IMR-90 (cell line): ENCODE data around the gene ZBED2. TPM values are rescaled to one million over a fixed set of nuclear protein-coding genes. Genes with fewer than 3 reads are reported as not detected.
"Not testable (repeated sequence)": the region's sequence is repeated elsewhere in the genome, so short reads cannot be mapped to it uniquely, and the experiment has no call there.

Experiments
- ATAC-seq: fragments of 200-7000 bp; cut with Tn5 transposase; 2 replicates; pipeline ENCODE4 v1.9.1; 2020; ENCODE audit warnings: low read depth, mild to moderate bottlenecking, moderate library complexity
- BruUV-seq: library from RNA; stranded (reverse); fragments of 400-500 nt; replicated peaks from 2 replicates; lab custom pipeline; 2021; lab: Mats Ljungman, UMichigan
- CTCF ChIA-PET: fragments of 300-600 bp; formaldehyde crosslinking; extraction: SDS; loops from one replicate; lab custom pipeline; 2021; ENCODE audit warnings: antibody characterized with exemption; lab: Yijun Ruan, JAX
- POLR2A ChIA-PET: fragments of 300-600 bp; sonication (Branson Sonifier 250); formaldehyde crosslinking; loops from one replicate; lab custom pipeline; 2022; ENCODE audit warnings: antibody characterized with exemption; ENCODE audit not compliant: unreplicated experiment; lab: Charles Lee
- DNase-seq: peaks from one replicate; pipeline ENCODE4 v3.0.0; 2013
- H2AFZ ChIP-seq: replicated peaks from 2 replicates; pipeline ENCODE3; 2013; ENCODE audit warnings: low read length, mild to moderate bottlenecking; ENCODE audit not compliant: poor library complexity
- H2AK5ac ChIP-seq: 2 replicates; pipeline ENCODE4 v1.6.1; 2013; ENCODE audit warnings: low read depth, low read length, inconsistent platforms
- H2AK9ac ChIP-seq: replicated peaks from 2 replicates; pipeline ENCODE3; 2013; ENCODE audit warnings: mild to moderate bottlenecking, low read depth, low read length, moderate library complexity; ENCODE audit not compliant: poor library complexity
- H2BK120ac ChIP-seq: 2 replicates; pipeline ENCODE4 v1.6.1; 2013; ENCODE audit warnings: low read depth, low read length, inconsistent platforms
- H2BK15ac ChIP-seq: 3 replicates; pipeline ENCODE4 v1.6.1; 2013; ENCODE audit warnings: low read depth, low read length, inconsistent platforms
- H2BK20ac ChIP-seq: 2 replicates; pipeline ENCODE4 v1.6.1; 2013; ENCODE audit warnings: low read depth, mild to moderate bottlenecking, inconsistent platforms, low read length, moderate library complexity
- H2BK5ac ChIP-seq: 2 replicates; pipeline ENCODE4 v1.6.1; 2013; ENCODE audit warnings: mild to moderate bottlenecking, low read depth, low read length, inconsistent platforms; ENCODE audit not compliant: poor library complexity, severe bottlenecking
- H3K14ac ChIP-seq: replicated peaks from 2 replicates; pipeline ENCODE4 v1.6.1; 2013; ENCODE audit warnings: low read depth, low read length, inconsistent platforms
- H3K18ac ChIP-seq: 2 replicates; pipeline ENCODE4 v1.6.1; 2013; ENCODE audit warnings: low read depth, low read length, control low read depth
- H3K23ac ChIP-seq: 2 replicates; pipeline ENCODE4 v1.6.1; 2013; ENCODE audit warnings: low read depth, low read length, inconsistent platforms
- H3K27ac ChIP-seq: 2 replicates; pipeline ENCODE4 v1.5.1; 2013; ENCODE audit warnings: mild to moderate bottlenecking, control low read depth, low read length; ENCODE audit not compliant: insufficient read depth
- H3K27me3 ChIP-seq: 2 replicates; pipeline ENCODE4 v1.6.1; 2013; ENCODE audit warnings: low read length; ENCODE audit not compliant: control insufficient read depth, insufficient read depth
- H3K36me3 ChIP-seq: 2 replicates; pipeline ENCODE4 v1.6.1; 2013; ENCODE audit warnings: low read length, mixed read lengths; ENCODE audit not compliant: control insufficient read depth, insufficient read depth
- H3K4ac ChIP-seq: 2 replicates; pipeline ENCODE4 v1.6.1; 2013; ENCODE audit warnings: low read depth, low read length, inconsistent platforms
- H3K4me1 ChIP-seq: 2 replicates; pipeline ENCODE4 v1.6.1; 2013; ENCODE audit warnings: low read length, mixed read lengths; ENCODE audit not compliant: control insufficient read depth, insufficient read depth
- H3K4me2 ChIP-seq: 2 replicates; pipeline ENCODE4 v1.6.1; 2013; ENCODE audit warnings: low read depth, mild to moderate bottlenecking, control low read depth, low read length, moderate library complexity
- H3K4me3 ChIP-seq: 2 replicates; pipeline ENCODE4 v1.5.1; 2013; ENCODE audit warnings: low read depth, mild to moderate bottlenecking, control low read depth, low read length, moderate library complexity; ENCODE audit not compliant: insufficient read depth
- H3K56ac ChIP-seq: 2 replicates; pipeline ENCODE4 v1.6.1; 2013; ENCODE audit warnings: low read length, inconsistent platforms; ENCODE audit not compliant: insufficient read depth; ENCODE audit errors: extremely low read depth
- H3K79me1 ChIP-seq, 2 experiments: 2 replicates each; pipeline ENCODE4 v1.6.1; 2013; ENCODE audit warnings: low read length in 2 of 2, inconsistent platforms in 1 of 2, low read depth in 1 of 2
- H3K9ac ChIP-seq: 2 replicates; pipeline ENCODE4 v1.6.1; 2013; ENCODE audit warnings: low read depth, low read length, control low read depth
- H3K9me1 ChIP-seq: 2 replicates; pipeline ENCODE4 v1.6.1; 2013; ENCODE audit warnings: low read length, inconsistent platforms; ENCODE audit not compliant: insufficient read depth
- H3K9me3 ChIP-seq: 2 replicates; pipeline ENCODE4 v1.6.1; 2013; ENCODE audit warnings: low read length; ENCODE audit not compliant: control insufficient read depth, insufficient read depth
- H4K20me1 ChIP-seq: 2 replicates; pipeline ENCODE4 v1.6.1; 2013; ENCODE audit warnings: low read length, inconsistent platforms; ENCODE audit not compliant: insufficient read depth
- H4K5ac ChIP-seq: 2 replicates; pipeline ENCODE4 v1.6.1; 2013; ENCODE audit warnings: mild to moderate bottlenecking, low read depth, low read length, control low read depth
- H4K8ac ChIP-seq, 2 experiments: 2 replicates each; pipeline ENCODE4 v1.6.1; 2013; ENCODE audit warnings: low read depth in 2 of 2, low read length in 2 of 2, control low read depth in 1 of 2, inconsistent platforms in 1 of 2
- H4K91ac ChIP-seq: 2 replicates; pipeline ENCODE4 v1.6.1; 2013; ENCODE audit warnings: low read depth, low read length, inconsistent platforms; ENCODE audit not compliant: insufficient read depth
- MAFK ChIP-seq: IDR thresholded peaks from 2 replicates; pipeline ENCODE4 v1.6.1; 2012; ENCODE audit warnings: low read depth, low read length, improper control_type of control experiment
- WGBS, 2 experiments: methylation state at CpG; one replicate each; pipeline versions ENCODE4 v1.1.5 to v1.1.7; 2013; ENCODE audit warnings: missing lambda C conversion rate in 2 of 2; ENCODE audit not compliant: insufficient read length in 1 of 2; ENCODE audit errors: extremely low coverage in 2 of 2; 5-methylcytosine and 5-hydroxymethylcytosine counted together
- dilution Hi-C: fragments of 300-500 bp; cut with HindIII; formaldehyde crosslinking; loops from one replicate; pipeline ENCODE4 v1.14.3; 2018; ENCODE audit warnings: low sequenced_read_pairs; ENCODE audit not compliant: unreplicated experiment
- in situ Hi-C: fragments of 300-500 bp; cut with MboI; formaldehyde crosslinking; loops from 3 replicates; pipeline ENCODE4 v1.14.3; 2019; ENCODE audit warnings: low sequenced_read_pairs, inconsistent platforms, mixed read lengths
- intact Hi-C: fragments of 100-400 bp; cut with micrococcal nuclease; formaldehyde crosslinking; loops from 2 replicates; pipeline ENCODE4 v1.10.0; 2022
- polyA plus RNA-seq, 3 experiments: library from polyadenylated mRNA; depleted of rRNA; stranded (reverse); fragments of >200 nt; gene quantifications; 2 replicates each; pipeline ENCODE4 v1.2.3, GENCODE V29; 2012; ENCODE audit warnings: low replicate concordance in 1 of 3
- total RNA-seq: library from RNA; depleted of rRNA; stranded (reverse); fragments of >200 nt; gene quantifications from 2 replicates; pipeline ENCODE4 v1.2.3, GENCODE V29; 2012

ZBED2 gene
- total and polyA plus RNA-seq, 2 of the 4 experiments (the other 2 are of a cell fraction), result 0.51 to 0.72 TPM

GRCh38 chr3:111635403-111635802, 40.3 kb upstream of the ZBED2 start:
- Histone ChIP-seq H4K20me1 (no peaks in the 10 kb centered on the region), H2BK120ac (no peak overlapping the region)
- dilution Hi-C loops, result no loop called here

DNA sequence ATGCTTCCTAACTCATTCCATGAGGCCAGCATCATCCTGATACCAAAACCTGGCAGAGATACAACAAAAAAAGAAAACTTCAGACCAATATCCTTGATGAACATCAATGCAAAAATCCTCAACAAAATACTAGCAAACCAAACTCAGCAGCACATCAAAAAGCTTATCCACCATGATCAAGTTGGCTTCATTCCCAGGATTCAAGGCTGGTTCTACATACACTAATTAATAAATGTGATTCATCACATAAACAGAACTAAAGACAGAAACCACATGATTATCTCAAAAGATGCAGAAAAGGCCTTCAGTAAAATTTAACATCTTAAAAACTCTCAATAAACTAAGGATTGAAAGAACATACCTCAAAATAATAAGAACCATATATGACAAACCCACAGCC, 35.5 kb upstream of the ZBED2 start:
- H2BK15ac ChIP-seq, H3K36me3 ChIP-seq, H3K4me3 ChIP-seq, H3K23ac ChIP-seq, H2AFZ ChIP-seq, H3K4ac ChIP-seq, H3K4me2 ChIP-seq, H3K79me1 ChIP-seq, BruUV-seq, CTCF ChIA-PET, H3K14ac ChIP-seq, H3K27me3 ChIP-seq, H4K8ac ChIP-seq, H3K56ac ChIP-seq, H2AK9ac ChIP-seq, H2BK120ac ChIP-seq, H3K18ac ChIP-seq, H4K20me1 ChIP-seq, H4K91ac ChIP-seq, in situ Hi-C loops, H3K9ac ChIP-seq, H2BK20ac ChIP-seq, dilution Hi-C loops, H2AK5ac ChIP-seq, POLR2A ChIA-PET, H2BK5ac ChIP-seq, H3K27ac ChIP-seq, H3K9me1 ChIP-seq, H4K5ac ChIP-seq, intact Hi-C loops, H3K4me1 ChIP-seq, H3K9me3 ChIP-seq, ATAC-seq: not testable (repeated sequence)
- peak; percentile 67 for DNase-seq

More at GRCh38 chr3:111635403-111635802, 40.3 kb upstream of the ZBED2 start:
- H3K14ac ChIP-seq, result no peak overlapping the region
- H3K4me3 ChIP-seq, result no peak overlapping the region
- intact Hi-C loops (no loop called here), in situ Hi-C loops (no loop called here)
- no TSS peak for BruUV-seq
- no peak overlapping the region for H2AFZ ChIP-seq
- H3K9me1 ChIP-seq, result no peaks in the 10 kb centered on the region
- H2BK15ac ChIP-seq, result no peak overlapping the region
- no peak overlapping the region for H4K91ac ChIP-seq
- no peak overlapping the region for H2BK20ac ChIP-seq
- DNase-seq, result no peak
- no peaks in the 10 kb centered on the region for H3K27me3 ChIP-seq
- no peaks in the 10 kb centered on the region for H3K36me3 ChIP-seq
- H3K56ac ChIP-seq, result no peak overlapping the region
- no peak overlapping the region for H4K8ac ChIP-seq
- ATAC-seq, result no peak
- no peak overlapping the region for H2AK9ac ChIP-seq
- no peak overlapping the region for H2AK5ac ChIP-seq
- no CpG with 5 or more reads among the region's 2 CpGs for WGBS, 2 experiments
- no peaks in the 10 kb centered on the region for H3K79me1 ChIP-seq
- CTCF ChIA-PET, result no interaction called here
- no peak overlapping the region for H3K23ac ChIP-seq
- POLR2A ChIA-PET, result no interaction called here
- no peak overlapping the region for H3K4me2 ChIP-seq
- no peak overlapping the region for H2BK5ac ChIP-seq
- H4K5ac ChIP-seq, result no peak overlapping the region
- H3K27ac ChIP-seq, result no peak overlapping the region
- H3K9ac ChIP-seq, result no peak overlapping the region
- no peak overlapping the region for H3K18ac ChIP-seq
- no peak for TF ChIP-seq MAFK
- H3K4me1 ChIP-seq, result no peaks in the 10 kb centered on the region
- H3K4ac ChIP-seq, result no peak overlapping the region
- no peaks in the 10 kb centered on the region for H3K9me3 ChIP-seq
